HG03571 (cell line): ENCODE measurements around the gene NCK2.

Experiments used
- ATAC-seq: cut with Tn5 transposase; IDR thresholded peaks from one replicate; pipeline ENCODE4 v1.9.1; 2021; ENCODE audit not compliant: unreplicated experiment

NCK2 gene

GRCh38 chr2:105843476-105844374 is 99.0 kb downstream of the NCK2 start:
- no peak for ATAC-seq

- no peak for ATAC-seq
Measured at GRCh38 chr2:105845976-105846375, 101.3 kb downstream of the NCK2 start.

GRCh38 chr2:105847056-105847455 is 102.3 kb downstream of the NCK2 start:
- no peak for ATAC-seq

DNA sequence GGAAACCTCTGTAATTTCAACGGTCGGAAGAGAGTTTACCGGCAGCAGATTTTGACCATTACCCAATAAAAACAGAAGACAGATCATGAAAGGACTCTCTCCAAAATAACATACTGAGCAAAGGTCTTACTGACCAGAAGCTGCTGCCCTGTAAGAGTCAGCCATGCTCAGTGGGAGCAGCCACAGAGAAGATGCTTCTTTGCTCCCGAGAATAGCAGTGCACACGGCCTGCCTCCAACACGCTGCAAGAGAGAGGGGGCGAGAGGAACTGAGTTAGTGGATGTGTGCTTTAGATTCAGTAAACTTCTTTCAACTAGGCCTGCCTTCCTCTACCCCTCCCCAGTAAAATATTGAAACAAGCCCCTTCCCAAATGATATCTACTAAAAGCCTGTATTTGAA is 103.7 kb downstream of the NCK2 start:
- ATAC-seq: no peak

DNA sequence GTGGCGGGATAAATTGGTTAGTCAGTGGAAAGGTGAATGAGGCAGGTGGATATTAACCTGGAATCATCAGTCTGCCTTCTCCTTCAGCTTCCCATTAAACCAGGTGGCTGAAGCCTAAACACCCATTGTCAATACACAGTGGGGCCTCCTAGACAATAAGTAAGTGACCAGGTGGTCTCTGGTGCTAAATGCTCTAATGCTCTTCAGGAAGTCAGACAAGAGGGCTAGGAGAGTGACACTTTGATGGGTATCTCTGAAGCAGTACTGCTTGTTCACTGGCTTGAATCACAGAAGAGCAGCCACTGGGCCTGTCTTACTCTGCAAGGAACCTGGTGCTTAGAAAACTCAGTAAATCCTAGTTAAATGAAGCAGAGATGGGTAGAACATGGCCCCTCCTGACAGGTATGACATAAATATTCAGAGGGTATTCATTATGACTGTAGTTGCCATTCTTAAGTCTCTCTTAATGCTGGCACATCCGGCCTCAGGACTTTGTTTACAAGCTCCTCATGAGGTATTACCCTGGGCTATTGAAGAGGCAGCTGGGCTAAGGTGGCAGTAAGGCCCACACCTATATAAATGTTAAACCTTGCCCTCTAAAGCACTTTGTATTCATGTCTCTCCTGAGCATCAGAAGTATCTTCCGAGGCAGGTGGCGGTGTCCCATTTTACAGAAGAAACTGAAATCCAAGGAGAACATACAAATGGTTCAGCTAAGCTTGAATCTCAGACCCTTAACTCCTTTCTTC is 104.9 kb downstream of the NCK2 start:
- no peak for ATAC-seq

- ATAC-seq: no peak
Measured at GRCh38 chr2:105852066-105852465, 107.4 kb downstream of the NCK2 start.

DNA sequence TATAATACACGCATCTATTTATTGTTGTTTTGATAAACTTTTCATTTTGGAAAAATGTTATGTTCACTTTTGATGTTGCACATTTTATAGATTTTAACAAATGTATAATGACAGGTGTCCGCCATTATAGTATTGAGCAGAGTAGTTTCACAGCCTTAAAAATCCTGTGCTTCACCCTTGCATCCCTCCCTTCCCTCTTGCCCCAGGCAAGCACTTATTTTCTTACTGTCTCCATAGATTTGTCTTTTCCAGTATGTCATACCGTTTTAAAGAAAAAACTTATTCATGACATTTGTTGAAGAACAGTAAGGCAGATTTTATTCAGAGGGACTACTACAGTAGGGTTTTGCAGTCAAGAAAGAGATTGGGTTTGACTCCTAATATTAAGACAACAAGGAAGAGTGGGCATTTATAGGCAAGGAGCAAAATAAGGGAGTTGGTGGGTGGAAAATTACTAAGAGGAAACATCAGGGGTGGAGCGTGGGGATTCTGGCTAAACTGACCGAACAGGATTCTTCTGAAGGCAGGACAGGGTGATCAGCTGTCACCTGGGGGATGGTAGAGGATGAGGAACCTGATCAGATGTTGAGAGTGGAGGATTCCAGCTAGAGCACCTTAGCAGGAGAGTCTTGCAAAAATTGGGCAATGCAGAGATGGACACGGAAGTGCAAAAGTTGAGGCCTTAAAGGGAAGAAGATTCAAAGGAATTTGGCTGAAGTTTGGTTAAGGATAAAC is 108.8 kb downstream of the NCK2 start:
- ATAC-seq: no peak

DNA sequence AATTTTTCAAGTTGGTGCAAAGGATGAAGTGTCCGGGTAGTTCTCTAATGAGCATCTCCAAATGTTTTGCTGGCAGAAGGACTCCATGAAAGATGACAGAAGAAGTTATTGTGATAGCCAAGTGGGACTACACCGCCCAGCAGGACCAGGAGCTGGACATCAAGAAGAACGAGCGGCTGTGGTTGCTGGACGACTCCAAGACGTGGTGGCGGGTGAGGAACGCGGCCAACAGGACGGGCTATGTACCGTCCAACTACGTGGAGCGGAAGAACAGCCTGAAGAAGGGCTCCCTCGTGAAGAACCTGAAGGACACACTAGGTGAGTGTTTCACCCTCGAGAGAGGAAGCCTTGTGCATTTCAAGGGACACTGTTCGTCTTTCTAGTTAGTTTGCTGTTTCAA is 110.3 kb downstream of the NCK2 start:
- no peak for ATAC-seq

DNA sequence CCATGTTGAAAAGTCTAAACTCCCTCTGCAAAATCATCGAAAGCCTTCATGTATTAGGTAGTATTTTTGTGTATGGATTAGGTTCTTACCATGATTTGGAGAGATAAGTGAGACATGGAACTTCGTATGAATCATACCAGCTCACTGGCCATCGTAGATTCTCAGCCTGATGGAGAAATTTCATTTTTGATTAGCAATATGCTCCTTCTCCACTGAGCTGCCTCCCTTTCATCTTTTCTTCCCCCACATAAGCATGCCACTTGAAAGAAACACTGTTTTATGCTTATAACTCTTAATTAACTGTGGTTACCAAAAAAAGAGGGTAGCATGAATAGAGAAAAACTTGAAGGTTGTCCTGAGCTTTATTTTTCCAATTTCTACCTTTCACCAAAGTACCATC is 111.9 kb downstream of the NCK2 start:
- no peak for ATAC-seq

GRCh38 chr2:105857076-105857740 is 112.5 kb downstream of the NCK2 start:
- no peak for ATAC-seq

GRCh38 chr2:105858868-105859693 is 114.4 kb downstream of the NCK2 start:
- ATAC-seq: no peak

GRCh38 chr2:105859694-105859951 is 114.9 kb downstream of the NCK2 start:
- no peak for ATAC-seq

DNA sequence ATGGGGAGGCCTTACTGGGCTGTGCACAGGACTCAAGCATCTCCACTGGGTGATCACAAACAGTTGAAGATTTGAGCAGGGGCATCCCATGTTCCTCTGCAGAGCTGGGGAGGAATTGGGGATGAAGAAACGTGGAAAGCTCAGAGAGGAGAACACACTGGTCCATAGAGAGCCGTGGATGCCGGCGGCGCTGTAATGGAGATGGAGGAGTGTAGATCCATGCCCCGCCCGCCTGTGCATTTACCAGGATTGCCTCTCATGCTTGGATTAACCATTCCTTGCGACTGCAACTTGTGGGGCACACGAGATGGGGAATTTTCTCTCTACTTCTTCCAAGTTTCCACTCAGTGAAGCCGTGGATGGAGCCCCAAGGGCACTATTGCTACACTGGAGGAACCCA is 115.9 kb downstream of the NCK2 start:
- ATAC-seq: no peak

DNA sequence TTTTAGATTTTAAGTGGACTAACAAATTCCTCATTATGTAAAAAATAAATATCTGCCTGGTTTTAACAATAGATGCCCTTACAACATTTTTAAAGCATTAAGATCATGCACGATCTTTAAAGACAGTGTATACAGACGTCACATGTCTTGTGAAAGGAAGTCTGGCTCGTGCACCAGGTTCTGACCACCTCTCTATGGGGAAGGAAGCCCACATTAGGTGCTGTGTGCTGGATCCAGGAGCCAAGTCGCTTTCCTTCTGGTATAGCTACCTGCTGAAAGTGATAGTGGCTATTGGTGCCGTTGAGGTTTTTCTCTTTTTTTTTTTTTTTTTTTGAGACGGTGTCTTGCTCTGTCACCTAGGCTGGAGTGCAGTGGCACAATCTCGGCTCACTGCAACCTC is 116.5 kb downstream of the NCK2 start:
- no peak for ATAC-seq

DNA sequence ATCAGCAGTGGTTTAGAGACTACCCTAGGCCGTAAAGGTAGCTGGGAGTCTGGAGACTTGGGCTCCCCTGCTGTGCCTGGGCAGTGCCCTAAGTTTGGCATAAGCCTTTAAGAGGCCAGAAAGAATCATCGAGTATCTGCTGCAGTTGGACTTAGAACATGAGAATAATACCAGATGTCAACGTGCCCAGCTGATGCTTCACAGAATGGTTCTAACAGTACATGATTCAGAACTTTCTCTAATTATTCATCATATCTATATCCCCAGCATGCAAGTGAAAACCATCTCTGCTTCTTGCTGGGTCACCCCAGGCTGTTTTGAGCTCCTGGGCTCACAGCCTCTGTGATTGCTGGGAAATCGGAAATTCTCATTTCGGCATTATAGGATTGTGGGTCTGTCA is 118.1 kb downstream of the NCK2 start:
- no peak for ATAC-seq

DNA sequence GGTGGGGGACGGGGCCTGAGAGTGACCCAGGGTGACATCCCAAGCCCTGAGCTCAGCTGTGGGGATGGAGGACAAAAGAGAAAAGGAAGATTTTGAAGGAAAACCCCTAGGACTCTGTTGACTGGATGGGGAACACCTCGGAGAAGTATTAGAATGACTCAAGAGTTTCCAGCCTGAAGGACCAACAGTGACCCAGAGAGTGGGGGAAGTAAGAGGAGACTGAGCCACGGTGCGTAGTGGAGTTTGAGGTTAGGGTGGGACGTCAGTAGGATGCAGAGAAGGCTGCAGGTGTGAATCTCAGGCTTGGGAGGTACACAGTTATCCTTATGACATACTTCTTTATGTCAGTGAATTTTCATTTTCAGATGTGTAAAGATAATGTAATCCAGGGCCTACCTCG is 119.5 kb downstream of the NCK2 start:
- no peak for ATAC-seq

GRCh38 chr2:105865222-105865913 is 120.7 kb downstream of the NCK2 start:
- no peak for ATAC-seq

DNA sequence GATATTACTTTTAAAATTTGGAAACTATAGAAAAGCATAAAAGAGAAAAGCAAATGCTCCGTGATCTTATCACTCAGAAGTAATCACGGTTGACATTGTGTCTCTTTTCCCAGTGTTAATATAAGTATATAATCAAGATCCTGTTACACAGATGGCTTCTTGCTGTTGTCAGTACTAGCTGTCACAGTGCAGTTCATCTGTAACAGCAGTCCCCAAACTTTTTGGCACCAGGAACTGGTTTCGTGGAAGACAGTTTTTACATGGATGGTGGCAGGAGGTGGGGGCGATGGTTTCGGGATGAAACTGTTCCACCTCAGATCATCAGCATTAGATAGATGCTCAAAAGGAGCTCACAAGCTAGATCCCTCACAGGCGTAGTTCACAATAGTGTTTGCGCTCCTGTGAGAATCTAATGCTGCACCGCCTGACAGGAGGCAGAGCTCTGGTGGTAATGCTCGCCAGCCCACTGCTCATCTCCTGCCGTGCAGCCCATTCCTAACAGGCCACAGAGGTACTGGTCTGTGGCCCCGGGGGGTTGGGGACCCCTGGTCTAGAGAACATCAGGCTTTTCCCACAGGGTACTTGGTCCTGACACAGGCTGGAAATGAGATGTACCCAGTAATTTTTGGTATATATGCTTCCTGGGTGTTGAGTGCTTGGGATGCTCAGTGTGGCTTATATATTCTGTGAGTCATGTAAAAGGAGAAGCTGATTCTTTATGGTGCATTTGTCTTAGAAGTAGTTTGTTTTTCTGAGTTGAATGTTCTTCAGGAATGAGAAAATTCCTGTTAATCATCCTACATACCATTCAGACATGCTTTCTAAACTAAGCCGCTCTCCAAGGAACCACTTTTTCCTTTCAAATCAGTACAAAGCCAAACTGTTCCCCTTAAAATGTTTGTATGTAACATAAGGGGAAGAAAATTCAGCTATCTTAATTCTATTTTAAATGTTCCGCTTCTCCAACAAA is 121.8 kb downstream of the NCK2 start:
- ATAC-seq: no peak

DNA sequence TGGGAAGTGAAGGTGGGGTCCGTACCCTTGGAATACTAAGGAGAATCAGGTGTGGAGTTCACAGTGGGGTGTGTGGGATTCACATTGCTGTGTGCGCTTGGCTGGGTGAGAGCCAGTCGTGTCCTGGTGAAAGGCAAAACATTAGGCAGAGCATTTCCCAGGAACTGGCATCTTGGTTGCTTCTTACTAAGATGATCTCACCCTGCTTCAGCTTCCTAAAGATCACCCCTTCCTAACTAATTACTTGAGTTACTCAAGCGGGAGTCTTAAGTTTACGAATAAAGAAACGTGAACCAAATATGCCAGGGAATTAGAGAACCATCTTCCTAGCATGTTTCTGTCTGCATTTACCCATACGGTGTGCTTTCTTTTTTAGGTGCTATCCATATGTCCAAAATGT is 122.9 kb downstream of the NCK2 start:
- no peak for ATAC-seq
